Small intestine (tissue), 7 donors: Measurements from ENCODE around the gene COPZ2. TPM values are rescaled to one million over a fixed set of nuclear protein-coding genes. Genes with fewer than 3 reads are reported as not detected.
A peak's percentile ranks its signal among the peaks of the same experiment; 100 is the strongest.

ENCODE experiments used
- DNase-seq, 2 donors: peaks; one replicate each; pipeline versions ENCODE4 v3.0.0 to v3.0.0-alpha.2; 2013
- FAIRE-seq: peaks from 2 replicates; lab custom pipeline; 2012; peaks lifted over from hg19 to GRCh38; lab: Jason Lieb, UNC
- H3K27ac ChIP-seq, 3 donors: one replicate each; pipeline ENCODE4 v1.5.1; 2013; ENCODE audit warnings: low read length in 2 of 3, mild to moderate bottlenecking in 2 of 3, control low read depth in 1 of 3, inconsistent platforms in 1 of 3, low read depth in 1 of 3, moderate library complexity in 1 of 3
- H3K27me3 ChIP-seq, 3 donors: one replicate each; pipeline ENCODE4 v1.6.1; 2013; ENCODE audit warnings: low read length in 3 of 3, inconsistent platforms in 1 of 3; ENCODE audit not compliant: control insufficient read depth in 3 of 3, insufficient read depth in 3 of 3
- H3K36me3 ChIP-seq, 3 donors: one replicate each; pipeline ENCODE4 v1.6.1; 2013; ENCODE audit warnings: low read length in 3 of 3, inconsistent platforms in 1 of 3, low read depth in 1 of 3, mild to moderate bottlenecking in 1 of 3, moderate library complexity in 1 of 3; ENCODE audit not compliant: control insufficient read depth in 3 of 3, insufficient read depth in 2 of 3
- H3K4me1 ChIP-seq, 3 donors: one replicate each; pipeline ENCODE4 v1.6.1; 2013; ENCODE audit warnings: low read length in 2 of 3, inconsistent platforms in 1 of 3, low read depth in 1 of 3, mild to moderate bottlenecking in 1 of 3, moderate library complexity in 1 of 3; ENCODE audit not compliant: control insufficient read depth in 3 of 3, insufficient read depth in 2 of 3
- H3K4me3 ChIP-seq, 3 donors: one replicate each; pipeline ENCODE4 v1.5.1; 2013; ENCODE audit warnings: low read length in 3 of 3, control low read depth in 1 of 3, inconsistent platforms in 1 of 3, low read depth in 1 of 3, mild to moderate bottlenecking in 1 of 3, moderate library complexity in 1 of 3
- H3K9me3 ChIP-seq, 2 donors: one replicate each; pipeline ENCODE4 v1.6.1; 2013; ENCODE audit warnings: low read depth in 1 of 2, low read length in 1 of 2; ENCODE audit not compliant: control insufficient read depth in 2 of 2, insufficient read depth in 1 of 2
- WGBS, 3 donors: extraction: QIAGEN DNeasy Blood & Tissue Kit; methylation state at CpG; one replicate each; pipeline ENCODE4 v1.1.7; 2013; 5-methylcytosine and 5-hydroxymethylcytosine counted together
- polyA plus RNA-seq, 4 donors: library from polyadenylated mRNA; stranded (reverse) in 3 of 4; unstranded in 1 of 4; fragments of 200-250 nt in 3 of 4; fragments of 120-200 nt in 1 of 4; gene quantifications; one replicate each; pipeline versions ENCODE4 v1.2.1 to v1.2.3, GENCODE V29; 2013
- donor health status: healthy with polysubstance abuse.
- donor health status: control.
- donor health status: control.
- donor health status: Bipolar disorder and iron deficiency.
- donor health status: healthy.

Gene COPZ2
- polyA plus RNA-seq, 4 donors: 4.4 to 7.3 (median 5.6) TPM; not detected in 1

- DNase-seq (no peak), FAIRE-seq (no peak)
- peaks cover 21 to 77% (median 57%) of the 10 kb centered on the region in 3 donors for H3K36me3 ChIP-seq
- H3K4me1 ChIP-seq: peaks cover 0 to under 1% (median 0%) of the 10 kb centered on the region in 3 donors
- 73 to 82% (median 79%) methylated on average over 7 of the region's 7 CpGs for WGBS, 3 donors
- H3K9me3 ChIP-seq: no peaks in the 10 kb centered on the region
- no peak overlapping the region for H3K27ac ChIP-seq
- H3K4me3 ChIP-seq: no peak overlapping the region
- H3K27me3 ChIP-seq: no peaks in the 10 kb centered on the region
These were observed 22.7 kb upstream of the COPZ2 start for GRCh38 chr17:48060249-48060648.

GRCh38 chr17:48059125-48059668, 21.6 kb upstream of the COPZ2 start:
- H3K4me1 ChIP-seq: peaks cover 0 to 11% (median 4%) of the 10 kb centered on the region in 3 donors
- DNase-seq: no peak
- no peak for FAIRE-seq
- peaks cover 21 to 88% (median 57%) of the 10 kb centered on the region in 3 donors for H3K36me3 ChIP-seq
- 94 to 95% (median 95%) methylated on average over 32 of the region's 32 CpGs for WGBS, 3 donors
- no peaks in the 10 kb centered on the region for H3K27me3 ChIP-seq
- no peak overlapping the region for H3K4me3 ChIP-seq
- H3K9me3 ChIP-seq: no peaks in the 10 kb centered on the region
- H3K27ac ChIP-seq: no peak overlapping the region

DNA sequence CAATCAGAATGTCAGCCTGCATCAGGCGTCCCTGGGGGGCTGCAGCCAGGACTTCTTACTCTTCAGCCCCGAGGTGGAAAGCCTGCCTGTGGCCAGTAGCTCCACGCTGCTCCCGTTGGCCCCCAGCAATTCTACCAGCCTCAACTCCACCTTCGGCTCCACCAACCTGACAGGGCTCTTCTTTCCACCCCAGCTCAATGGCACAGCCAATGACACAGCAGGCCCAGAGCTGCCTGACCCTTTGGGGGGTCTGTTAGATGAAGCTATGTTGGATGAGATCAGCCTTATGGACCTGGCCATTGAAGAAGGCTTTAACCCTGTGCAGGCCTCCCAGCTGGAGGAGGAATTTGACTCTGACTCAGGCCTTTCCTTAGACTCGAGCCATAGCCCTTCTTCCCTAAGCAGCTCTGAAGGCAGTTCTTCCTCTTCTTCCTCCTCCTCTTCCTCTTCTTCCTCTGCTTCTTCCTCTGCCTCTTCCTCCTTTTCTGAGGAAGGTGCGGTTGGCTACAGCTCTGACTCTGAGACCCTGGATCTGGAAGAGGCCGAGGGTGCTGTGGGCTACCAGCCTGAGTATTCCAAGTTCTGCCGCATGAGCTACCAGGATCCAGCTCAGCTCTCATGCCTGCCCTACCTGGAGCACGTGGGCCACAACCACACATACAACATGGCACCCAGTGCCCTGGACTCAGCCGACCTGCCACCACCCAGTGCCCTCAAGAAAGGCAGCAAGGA, 21.0 kb upstream of the COPZ2 start:
- Histone ChIP-seq H3K36me3 (peaks cover 21 to 89% (median 60%) of the 10 kb centered on the region in 3 donors), H3K4me1 (peaks cover 0 to 17% (median 10%) of the 10 kb centered on the region in 3 donors), H3K9me3 (no peaks in the 10 kb centered on the region), H3K27me3 (no peaks in the 10 kb centered on the region), H3K27ac (no peak overlapping the region), H3K4me3 (no peak overlapping the region)
- WGBS, 3 donors: 80 to 87% (median 87%) methylated on average over 11 of the region's 11 CpGs
- DNase-seq (no peak), FAIRE-seq (no peak)

GRCh38 chr17:48057626-48058025, 20.0 kb upstream of the COPZ2 start:
- peaks cover 18 to 93% (median 60%) of the 10 kb centered on the region in 3 donors for H3K36me3 ChIP-seq
- no peak for DNase-seq
- H3K9me3 ChIP-seq: no peaks in the 10 kb centered on the region
- H3K4me1 ChIP-seq: peaks cover 0 to 26% (median 19%) of the 10 kb centered on the region in 3 donors
- no peak overlapping the region for H3K4me3 ChIP-seq
- H3K27ac ChIP-seq: no peak overlapping the region
- H3K27me3 ChIP-seq: no peaks in the 10 kb centered on the region
- 79 to 87% (median 80%) methylated on average over 4 of the region's 4 CpGs for WGBS, 3 donors
- FAIRE-seq: no peak

- Histone ChIP-seq H3K27me3 (no peaks in the 10 kb centered on the region), H3K4me1 (peaks cover 4 to 34% (median 25%) of the 10 kb centered on the region in 3 donors), H3K36me3 (peaks cover 18 to 94% (median 59%) of the 10 kb centered on the region in 3 donors), H3K27ac (peak overlapping the region in 1 of 3 donors; percentile 8), H3K9me3 (no peaks in the 10 kb centered on the region), H3K4me3 (no peak overlapping the region)
- WGBS, 3 donors: 67 to 95% (median 84%) methylated on average over 2 of the region's 2 CpGs
- no peak for DNase-seq
- FAIRE-seq: no peak
These were observed 19.3 kb upstream of the COPZ2 start for GRCh38 chr17:48056879-48057278.

- Histone ChIP-seq H3K27ac (peak overlapping the region in 1 of 3 donors; percentile 19), H3K27me3 (no peaks in the 10 kb centered on the region), H3K36me3 (peaks cover 13 to 96% (median 53%) of the 10 kb centered on the region in 3 donors), H3K9me3 (no peaks in the 10 kb centered on the region), H3K4me3 (no peak overlapping the region), H3K4me1 (peaks cover 7 to 40% (median 30%) of the 10 kb centered on the region in 3 donors)
- 82 to 93% (median 88%) methylated on average over 10 of the region's 10 CpGs for whole genome bisulfite sequencing, 3 donors
- FAIRE-seq: no peak
- no peak for DNase-seq
These were observed 18.7 kb upstream of the COPZ2 start for GRCh38 chr17:48056246-48056745.

GRCh38 chr17:48055531-48056245, 18.1 kb upstream of the COPZ2 start:
- FAIRE-seq: no peak
- Histone ChIP-seq H3K4me3 (no peak overlapping the region), H3K27ac (peak overlapping the region in 1 of 3 donors; percentile 19), H3K9me3 (no peaks in the 10 kb centered on the region), H3K4me1 (peaks cover 7 to 46% (median 32%) of the 10 kb centered on the region in 3 donors), H3K36me3 (peaks cover 13 to 99% (median 50%) of the 10 kb centered on the region in 3 donors), H3K27me3 (no peaks in the 10 kb centered on the region)
- no peak for DNase-seq
- WGBS, 3 donors: 76 to 88% (median 87%) methylated on average over 5 of the region's 5 CpGs
